GM04504 (cell line): Measurements from ENCODE around the gene ACOT8.

ENCODE experiments used
- DNase-seq: peaks from one replicate; pipeline ENCODE4 v3.0.0-alpha.2; 2012; ENCODE audit warnings: low read depth

The ACOT8 gene

GRCh38 chr20:45792317-45793118 lies 64.7 kb downstream of the ACOT8 start:
- no peak for DNase-seq
